ENCODE data around the gene MYADML2.
"Not testable (repeated sequence)": the region's sequence is repeated elsewhere in the genome, so short reads cannot be mapped to it uniquely, and the experiment has no call there.

MYADML2 gene

GRCh38 chr17:81947189-81947588, at the start of gene MYADML2:
Gene MYADML2 (minus strand): TSS chr17:81947233. CDS start chr17:81941741, 5,492 bp downstream.
- no peak for DNase-seq

GRCh38 chr17:81996232-81996756, 49.3 kb upstream of the MYADML2 start:
- DNase-seq = no peak

GRCh38 chr17:81995463-81996231, 48.6 kb upstream of the MYADML2 start:
- no peak for DNase-seq

GRCh38 chr17:81994593-81995462, 47.8 kb upstream of the MYADML2 start:
- DNase-seq = no peak

GRCh38 chr17:81993729-81994592, 46.9 kb upstream of the MYADML2 start:
- DNase-seq = no peak

- no peak for DNase-seq
Observed at GRCh38 chr17:81992306-81993102, 45.5 kb upstream of the MYADML2 start.

- DNase-seq = no peak
Observed at GRCh38 chr17:81991684-81992305, 44.8 kb upstream of the MYADML2 start.

- DNase-seq = no peak
Observed at GRCh38 chr17:81990836-81991683, 44.0 kb upstream of the MYADML2 start.

GRCh38 chr17:81987161-81987770, 40.2 kb upstream of the MYADML2 start:
- no peak for DNase-seq

- no peak for DNase-seq
Observed at GRCh38 chr17:81986606-81987005, 39.6 kb upstream of the MYADML2 start.

- no peak for DNase-seq
Observed at GRCh38 chr17:81984773-81985410, 37.9 kb upstream of the MYADML2 start.

- no peak for DNase-seq
Observed at GRCh38 chr17:81983639-81984373, 36.8 kb upstream of the MYADML2 start.

- no peak for DNase-seq
Observed at GRCh38 chr17:81983011-81983638, 36.1 kb upstream of the MYADML2 start.

GRCh38 chr17:81981511-81981910, 34.5 kb upstream of the MYADML2 start:
- not testable (repeated sequence) for DNase-seq

- DNase-seq = no peak
Observed at GRCh38 chr17:81980707-81981343, 33.8 kb upstream of the MYADML2 start.

GRCh38 chr17:81980122-81980521, 33.1 kb upstream of the MYADML2 start:
- no peak for DNase-seq

GRCh38 chr17:81978524-81979298, 31.7 kb upstream of the MYADML2 start:
- DNase-seq = no peak
